Stimulated activated CD4-positive, alpha-beta T cell treated with anti-CD3 and anti-CD28 coated beads, Interleukin-2, amount 100 ng/mL, for 24 hours (primary cell): ENCODE measurements around the gene CAMK2A.

Source experiments
- DNase-seq, 2 donors: peaks; one replicate each; pipeline ENCODE4 v3.0.0-alpha.2; 2020

The CAMK2A gene

DNA sequence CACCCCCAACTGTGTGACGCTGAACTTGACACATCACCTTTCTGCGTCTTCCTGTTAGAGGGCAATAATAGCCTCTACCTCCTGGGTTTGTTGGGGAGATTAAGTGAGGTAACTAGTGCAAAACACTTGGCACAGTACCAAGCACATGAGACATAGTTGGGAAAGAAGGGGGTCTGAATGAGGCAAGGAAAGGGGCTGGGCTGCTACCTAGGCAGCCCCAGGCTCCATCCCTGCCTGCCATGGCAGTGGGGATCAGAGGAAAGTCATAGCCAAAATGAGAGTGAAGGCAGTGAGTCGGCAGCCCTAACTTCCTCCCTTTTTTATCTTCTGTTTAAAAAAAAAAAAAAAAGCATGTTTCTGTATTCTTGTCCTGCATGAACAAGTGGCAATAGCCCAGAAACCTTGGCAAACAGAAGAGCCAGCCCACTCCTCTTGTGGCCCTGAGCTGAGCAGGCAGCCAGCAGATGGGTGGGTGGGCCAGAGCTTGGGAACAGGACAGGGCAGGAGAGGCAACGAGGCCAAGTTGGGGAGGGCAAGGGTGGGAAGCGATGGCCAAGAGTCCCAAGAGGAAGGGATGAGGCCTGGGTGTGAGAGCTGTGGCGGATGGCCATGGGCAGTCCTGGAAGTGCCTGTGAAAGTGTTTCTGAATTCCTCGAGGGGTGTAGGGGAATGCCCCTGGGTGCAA lies 11.4 kb downstream of the CAMK2A start:
- no peak for DNase-seq

DNA sequence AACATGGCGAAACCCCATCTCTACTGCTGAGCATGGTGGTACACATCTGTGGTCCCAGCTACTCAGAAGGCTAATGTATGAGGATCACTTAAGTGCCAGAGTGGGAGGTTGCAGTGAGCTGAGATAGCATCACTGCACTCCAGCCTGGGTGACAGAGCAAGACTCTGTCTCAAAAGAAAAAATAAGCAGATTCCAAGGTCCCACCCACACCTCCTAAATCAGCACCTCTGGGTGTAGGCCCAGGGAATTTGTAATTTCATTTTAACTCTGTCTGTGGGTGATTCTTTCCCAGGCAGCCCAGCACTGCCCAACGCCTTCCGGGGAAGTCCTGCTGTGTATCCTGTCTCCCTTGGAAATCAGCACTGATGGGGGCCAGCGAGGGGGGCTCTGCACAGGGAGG lies 12.5 kb downstream of the CAMK2A start:
- DNase-seq, result no peak

DNA sequence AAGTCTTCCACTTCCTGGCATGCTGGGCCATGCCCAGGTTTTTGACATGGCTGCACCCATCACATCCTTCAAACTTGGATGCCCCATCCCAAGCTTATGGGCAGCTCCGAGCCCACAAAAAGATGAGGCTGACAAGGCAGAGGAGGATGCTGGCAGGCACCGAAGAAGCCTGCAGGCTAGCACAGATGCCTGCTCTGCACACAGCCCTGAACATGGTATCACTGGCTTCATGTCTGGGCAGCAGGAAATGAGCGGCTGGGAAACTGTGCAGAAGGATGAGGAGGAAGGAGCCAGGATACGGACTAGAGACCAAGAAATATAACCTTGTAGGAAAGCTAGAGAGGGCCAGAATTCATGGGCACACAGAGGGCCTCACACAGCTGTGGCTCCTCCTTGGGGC lies 14.8 kb downstream of the CAMK2A start:
- DNase-seq, result no peak

DNA sequence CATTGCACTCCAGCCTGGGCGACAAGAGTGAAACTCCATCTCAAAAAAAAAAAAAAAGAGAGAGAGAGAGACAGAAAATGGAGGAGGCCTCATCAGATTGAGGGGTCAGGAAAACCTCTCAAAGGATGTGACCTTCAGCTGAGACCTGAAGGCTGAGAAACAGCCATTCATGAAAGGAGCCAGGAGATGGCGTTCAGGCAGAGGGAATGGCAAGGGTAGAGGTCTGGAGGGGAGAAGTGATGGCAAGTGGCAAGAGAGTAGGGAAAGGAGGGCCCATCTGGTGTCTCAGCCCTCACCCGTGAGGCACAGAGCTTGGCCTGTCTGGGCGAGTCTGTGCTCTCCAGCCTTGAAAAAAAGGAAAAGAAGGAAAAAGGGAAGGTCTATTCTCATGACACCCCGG lies 17.0 kb downstream of the CAMK2A start:
- no peak for DNase-seq

DNA sequence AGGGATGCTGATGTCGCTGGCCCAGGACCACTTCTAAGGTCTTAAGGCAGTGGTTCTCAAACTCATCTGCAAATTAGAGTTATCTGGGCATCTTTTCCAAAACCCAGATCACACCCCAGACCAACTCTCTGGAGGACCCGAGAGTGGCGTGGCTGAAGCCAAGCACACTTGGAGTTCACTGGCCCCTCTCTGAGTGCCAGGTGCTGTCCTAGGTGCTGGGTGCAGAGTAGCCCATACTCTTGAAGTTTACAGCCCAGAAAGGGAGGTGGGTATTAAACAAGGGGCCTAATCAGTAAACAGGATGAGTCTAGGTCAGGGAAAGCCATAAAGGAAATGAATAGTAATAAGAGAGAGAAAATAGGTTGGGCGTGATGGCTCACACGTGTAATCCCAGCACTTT lies 17.6 kb downstream of the CAMK2A start:
- no peak for DNase-seq

DNA sequence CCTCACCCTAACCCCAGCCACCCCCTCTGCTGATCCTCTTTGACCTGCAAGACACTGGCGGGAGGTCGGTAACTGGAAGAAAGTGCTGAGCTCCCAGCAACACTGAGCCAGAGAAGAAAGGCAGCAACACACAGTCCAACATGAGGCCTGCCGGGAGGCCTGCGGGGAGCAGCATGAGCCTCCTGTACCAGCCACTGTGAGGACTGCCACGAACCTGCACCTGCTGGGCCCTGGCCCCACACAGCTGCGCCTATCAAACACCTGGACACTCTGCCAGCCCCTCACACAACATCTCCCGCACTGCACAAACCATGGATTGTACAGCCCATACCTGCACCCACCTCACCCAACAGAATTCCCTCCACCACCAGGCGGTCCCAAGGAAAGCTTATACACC lies 18.3 kb downstream of the CAMK2A start:
- no peak for DNase-seq

DNA sequence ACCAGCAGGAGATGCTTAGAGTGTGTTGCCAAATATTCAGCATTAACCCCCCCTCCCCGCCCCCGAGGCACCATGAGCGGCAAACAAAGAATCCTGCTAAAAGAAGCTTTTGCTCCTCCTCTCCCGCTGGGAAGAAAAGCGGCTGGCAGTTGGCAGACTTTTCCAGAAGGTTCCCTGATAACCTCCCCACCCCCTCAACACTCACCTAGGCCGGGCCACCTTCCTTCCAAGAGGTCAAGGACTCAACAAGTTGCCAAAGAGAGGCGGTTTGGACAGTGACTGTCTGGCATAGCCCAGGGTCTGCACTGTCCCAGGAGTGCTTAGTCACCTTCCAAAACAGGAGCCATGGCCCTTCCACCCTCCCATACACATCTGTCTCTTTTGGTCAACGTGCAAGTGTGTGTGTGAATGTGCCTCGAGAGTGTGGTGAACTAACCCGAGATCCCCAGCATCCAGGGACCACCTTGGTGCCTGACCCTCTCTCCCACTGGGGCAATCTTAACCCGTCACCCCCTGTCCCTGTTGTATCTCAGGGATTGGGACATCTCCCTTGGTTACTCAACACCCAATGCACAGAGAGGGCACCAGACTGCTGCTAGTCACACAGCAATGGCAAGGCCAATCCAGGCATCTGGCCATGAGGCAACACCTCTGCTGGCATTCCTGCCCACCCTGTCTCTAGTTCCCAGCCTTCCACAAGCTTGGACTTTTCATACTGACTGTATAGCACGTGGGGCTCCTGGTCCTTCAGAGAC lies 18.9 kb downstream of the CAMK2A start:
- no peak for DNase-seq

DNA sequence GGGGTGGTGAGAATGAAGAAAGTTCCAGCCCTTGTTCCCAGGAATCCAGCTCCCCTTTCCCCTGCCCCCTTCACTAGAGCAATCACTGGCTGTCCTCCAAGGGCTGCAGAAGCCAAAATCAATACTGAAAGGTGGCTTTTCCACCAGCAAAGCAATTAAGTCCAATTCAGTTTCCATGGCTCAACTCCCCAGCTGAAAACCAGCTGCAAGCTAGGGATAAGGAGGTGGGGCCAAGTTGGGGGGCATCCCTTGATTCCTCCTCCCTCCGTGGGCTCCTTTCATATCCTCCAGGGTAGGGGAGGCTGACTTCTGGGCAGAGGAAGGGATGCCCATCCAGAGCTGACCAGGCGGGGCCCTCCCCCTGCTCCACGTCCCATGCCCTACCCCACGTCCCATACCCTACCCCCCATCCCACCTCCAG lies 22.7 kb downstream of the CAMK2A start:
- no peak for DNase-seq

DNA sequence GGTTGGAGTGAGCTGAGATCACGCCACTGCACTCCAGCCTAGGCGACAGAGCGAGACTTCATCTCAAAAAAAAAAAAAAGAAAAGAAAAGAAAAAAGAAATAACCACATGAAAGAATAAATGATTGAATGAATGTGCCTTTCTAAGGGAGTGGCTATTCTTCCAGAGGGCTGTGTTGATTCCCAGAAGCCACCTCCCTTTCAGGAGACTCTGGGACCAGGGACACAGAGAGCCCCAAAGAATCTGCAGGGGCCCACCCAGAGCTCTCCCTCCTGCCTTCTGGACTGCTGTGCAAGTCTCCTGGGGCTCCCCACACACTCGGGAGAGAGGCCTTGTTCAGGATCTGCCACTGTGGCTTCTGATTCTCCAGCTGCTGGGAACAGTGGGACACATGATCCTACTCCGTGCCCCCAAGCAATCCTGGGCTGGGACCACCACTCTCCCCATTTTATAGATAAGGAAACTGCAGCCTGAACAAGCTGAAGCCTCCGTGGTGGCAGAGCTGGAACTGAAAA lies 23.6 kb downstream of the CAMK2A start:
- no peak for DNase-seq

DNA sequence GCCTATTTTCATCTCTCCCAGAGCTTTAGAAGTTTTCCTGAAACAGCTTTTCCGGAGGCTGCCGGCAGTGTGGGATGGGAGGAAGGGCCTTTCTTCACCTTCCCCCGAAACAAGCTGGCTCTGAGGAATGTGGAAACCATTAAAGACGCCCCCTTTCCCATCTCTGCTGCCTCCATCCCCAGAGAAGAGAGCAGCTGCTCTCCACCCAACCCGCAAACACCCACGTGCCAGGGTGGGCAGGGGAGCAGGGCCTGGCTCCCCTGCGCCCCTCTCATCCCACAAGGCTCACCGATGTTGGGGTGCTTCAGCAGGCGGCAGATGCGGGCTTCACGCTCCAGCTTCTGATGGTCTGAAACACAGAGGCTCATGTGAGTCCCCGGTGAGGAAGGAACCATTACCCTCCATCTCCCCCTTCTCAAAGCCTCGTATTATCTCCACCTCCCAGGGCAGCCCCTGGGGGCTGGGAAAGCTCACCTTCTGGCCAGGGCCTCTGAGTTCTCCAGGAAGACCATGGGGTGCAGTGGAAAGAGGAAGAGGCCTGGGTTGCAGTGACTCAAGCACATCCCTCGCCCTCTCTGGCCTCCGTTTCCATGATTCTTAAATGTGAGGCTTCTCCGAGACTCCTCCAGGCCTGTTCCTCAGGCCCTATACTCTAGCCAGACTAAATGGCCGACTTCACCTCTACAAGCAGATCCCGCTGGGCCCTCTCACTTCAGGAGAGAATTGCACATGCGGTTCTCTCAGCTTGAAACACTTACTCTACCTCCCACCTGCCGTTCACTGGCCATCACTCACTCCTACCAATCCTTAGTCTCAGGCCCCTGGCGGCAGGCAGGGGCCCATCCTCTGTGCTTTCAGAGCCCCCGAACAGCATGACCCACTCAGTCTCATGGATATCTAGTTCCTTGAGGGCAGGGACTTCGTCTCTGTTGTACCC lies 24.6 kb downstream of the CAMK2A start:
- DNase-seq, result no peak

DNA sequence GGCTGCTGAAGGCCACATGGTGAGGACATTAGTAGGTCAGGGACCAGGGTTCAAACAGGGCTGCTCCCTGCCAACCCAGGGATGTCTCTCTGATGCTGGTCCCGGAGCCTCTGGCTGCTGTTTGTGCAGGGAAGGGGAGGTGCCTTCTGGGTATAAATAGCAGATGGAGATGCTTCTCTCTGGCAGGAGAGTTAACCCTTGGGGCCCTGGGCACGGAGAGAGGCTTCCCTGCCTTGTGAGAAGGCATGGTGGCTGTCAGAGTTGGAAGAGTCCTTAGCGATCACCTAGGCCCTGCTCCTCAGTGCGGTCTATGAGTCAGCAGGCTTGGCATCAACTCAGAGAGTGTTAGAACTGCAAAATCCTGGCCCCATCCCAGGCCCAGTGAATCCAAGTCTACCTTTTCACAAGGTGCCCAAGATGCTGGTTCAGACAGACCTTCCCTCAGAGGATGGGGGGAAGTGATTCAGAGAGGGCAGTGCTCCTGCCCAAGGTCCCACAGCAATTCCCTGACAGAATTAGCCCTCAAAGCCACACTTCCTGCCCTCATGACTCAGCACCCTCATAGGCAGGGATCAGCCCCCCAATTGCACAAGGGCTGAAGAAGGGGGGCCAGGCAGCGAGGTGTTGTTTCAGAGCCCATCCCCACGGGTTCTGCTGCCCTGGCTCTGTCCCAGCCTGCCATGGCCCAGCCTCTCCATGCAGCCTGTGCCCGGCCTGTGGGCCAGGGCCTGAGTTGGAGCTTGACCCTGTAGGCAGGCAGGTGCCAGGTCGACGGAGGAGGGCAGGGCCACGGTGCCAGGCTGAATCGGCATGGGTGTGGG lies 25.6 kb downstream of the CAMK2A start:
- no peak for DNase-seq

DNA sequence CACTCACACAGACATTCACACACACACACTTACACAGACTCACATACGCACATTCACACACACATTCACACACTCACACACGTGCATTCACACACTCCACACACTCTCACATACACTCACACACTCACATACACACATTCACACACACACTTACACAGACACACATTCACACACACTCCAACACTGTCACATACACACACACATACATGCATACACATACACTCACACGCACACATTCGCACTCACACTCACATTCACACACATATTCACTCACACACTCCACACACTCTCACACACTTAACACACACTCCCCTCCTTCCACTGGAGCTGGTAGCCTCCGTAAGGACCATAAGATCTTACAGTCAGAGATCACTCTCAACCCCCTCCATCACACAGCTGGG lies 26.2 kb downstream of the CAMK2A start:
- no peak for DNase-seq

DNA sequence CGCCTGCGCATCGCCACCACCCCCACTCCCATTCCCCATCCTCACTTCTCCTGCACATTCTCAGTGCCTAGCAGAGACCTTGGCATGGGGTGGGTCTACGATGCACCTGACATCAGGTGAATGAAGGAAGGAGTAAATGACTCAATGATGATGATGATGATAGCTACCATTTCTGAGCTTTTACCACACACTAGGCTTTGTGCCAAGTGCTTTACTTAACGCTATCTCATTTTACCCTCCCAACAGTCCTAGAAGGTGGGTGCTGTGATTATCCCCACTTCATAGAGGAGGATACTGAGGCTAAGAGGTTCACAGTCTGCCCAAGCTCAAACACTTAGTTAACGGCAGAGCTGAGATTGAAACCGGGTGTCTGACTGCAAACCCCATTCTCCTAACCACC lies 27.1 kb downstream of the CAMK2A start:
- DNase-seq, result no peak

DNA sequence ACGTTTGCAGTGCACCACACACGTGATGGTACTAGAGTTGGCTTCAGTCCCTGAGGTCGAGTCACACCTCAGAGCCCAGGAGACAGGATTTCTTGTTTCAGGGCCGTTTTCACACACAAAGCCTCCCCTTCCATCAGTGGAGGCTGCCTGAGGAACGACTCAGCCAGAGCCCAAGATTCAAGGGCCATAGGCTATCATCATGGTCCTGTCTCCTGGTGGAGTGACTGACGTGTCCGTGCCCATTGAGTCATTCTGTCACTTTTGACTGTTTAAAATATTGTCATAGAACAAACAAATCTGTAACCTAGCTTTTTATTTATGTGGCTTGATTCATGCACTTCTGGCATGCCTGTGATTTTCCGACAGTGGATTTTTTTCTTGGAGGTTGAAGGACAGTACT lies 28.3 kb downstream of the CAMK2A start:
- DNase-seq, result no peak

DNA sequence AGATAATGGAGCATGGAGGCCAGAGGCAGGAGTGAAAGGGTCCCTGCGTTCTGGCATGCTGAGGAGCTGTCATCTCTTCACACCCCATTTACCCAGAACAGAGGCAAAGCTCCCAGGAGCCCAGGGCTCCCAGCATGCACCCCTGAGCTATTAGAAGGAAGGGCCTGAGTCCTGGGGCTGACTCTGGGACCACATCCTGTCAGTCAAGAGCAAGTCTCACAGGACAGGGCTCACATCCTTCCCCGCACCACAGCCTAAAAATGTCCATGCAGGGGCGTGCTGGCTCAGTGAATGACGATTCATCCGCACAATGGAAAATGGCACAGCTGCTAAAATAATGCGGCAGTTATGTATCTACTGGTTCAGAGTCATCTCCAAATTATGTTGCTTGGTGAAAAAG lies 31.4 kb downstream of the CAMK2A start:
- no peak for DNase-seq

DNA sequence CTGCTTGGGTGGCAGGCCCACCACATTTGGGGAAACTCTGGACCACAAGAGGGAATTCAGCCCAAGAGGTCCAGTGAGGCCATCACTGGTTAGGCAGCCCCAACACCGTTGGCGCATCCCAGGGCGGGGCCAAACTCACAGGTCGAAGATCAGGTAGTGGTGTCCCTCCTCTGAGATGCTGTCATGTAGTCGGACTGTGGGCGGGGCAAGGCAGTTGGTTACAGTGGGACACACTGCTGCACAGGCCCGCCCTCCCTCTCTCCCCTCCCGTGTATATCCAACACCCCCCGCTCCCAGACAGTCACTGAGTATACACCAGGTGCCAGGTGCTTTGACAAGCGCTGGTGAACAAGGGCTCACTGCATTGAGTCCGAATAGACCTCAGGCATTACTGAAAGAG lies 32.1 kb downstream of the CAMK2A start:
- no peak for DNase-seq

DNA sequence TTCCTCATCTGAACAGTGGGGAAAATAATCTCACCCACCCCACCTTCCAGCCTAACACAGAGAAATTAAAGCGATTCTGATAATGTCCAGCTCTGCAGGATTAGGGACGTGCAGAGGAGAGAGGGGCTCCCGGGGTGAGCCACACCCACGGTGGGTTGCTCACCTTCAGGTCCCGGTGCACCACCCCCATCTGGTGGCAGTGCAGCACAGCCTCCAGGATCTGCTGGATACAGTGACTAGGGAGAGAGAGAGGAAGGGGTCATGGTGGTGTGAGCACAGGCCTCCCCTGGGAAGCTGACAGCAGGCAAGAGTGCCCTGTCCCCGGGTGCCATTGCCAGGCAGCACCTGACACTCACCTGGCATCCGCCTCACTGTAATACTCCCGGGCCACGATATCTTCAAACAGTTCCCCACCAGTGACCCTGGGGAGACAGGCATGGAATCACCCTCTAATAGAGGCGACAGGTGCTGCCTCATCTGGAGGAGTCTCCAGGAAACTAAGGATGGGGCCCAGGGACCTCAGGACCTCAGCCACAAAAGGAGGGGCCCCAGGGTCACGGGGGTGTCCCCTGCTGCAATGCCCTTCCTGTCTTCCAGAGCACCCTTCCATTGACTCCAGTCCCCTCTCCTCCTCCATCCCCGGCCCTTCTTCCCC lies 33.0 kb downstream of the CAMK2A start:
- no peak for DNase-seq

DNA sequence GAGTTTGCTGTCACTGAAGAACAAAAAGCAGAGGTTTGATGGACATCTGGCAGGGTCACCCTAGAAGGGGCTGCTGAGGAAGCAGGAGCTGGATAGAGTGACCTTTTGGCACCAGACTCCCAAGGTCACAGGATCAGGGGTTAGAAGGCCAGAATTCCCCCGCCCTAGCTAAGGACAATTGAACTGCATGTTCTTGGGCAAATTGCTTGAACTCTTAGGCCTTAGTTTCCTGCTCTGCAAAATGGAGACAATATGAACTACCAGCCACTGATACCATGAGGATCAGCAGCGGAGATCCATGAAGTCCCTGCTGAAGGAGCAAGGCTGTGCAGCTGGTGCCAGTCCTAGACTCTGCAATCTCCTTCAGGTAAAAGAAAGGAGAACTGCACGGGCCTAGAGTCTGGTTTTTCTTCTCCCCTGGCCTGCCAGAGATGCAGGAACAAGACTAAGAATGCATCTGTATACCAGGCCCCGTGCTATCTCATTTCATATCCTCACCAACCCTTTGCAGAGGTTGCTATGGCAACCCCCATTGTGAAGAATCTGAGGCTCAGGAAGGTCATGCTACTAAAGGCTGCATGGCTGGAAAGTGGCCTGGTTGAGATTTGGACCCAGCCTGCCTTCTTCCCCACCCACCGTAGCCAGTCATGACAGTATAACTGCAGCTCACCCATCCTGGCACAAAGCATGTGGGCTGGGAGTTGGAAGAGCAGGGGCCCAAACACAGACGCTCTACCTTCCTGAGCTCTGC lies 33.7 kb downstream of the CAMK2A start:
- DNase-seq, result no peak

DNA sequence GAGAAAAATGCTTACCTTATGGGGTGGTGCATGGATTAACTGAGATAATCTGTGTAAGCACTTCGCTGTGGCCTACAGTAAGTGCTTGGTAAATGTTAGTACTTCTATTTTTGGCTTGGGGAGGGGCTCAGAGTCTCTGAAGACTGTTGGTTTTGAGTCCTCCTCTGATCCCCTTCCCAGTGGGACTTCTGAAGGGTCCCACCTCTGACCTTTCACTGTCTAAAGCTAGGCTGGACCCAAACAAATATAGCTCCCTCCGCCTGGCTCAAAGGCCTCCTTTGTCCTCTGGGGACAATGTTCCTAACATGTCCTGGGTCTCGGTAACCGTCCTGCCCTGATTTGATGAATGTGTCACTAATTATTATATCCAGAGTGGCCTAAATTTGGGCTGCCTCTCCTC lies 34.8 kb downstream of the CAMK2A start:
- no peak for DNase-seq

DNA sequence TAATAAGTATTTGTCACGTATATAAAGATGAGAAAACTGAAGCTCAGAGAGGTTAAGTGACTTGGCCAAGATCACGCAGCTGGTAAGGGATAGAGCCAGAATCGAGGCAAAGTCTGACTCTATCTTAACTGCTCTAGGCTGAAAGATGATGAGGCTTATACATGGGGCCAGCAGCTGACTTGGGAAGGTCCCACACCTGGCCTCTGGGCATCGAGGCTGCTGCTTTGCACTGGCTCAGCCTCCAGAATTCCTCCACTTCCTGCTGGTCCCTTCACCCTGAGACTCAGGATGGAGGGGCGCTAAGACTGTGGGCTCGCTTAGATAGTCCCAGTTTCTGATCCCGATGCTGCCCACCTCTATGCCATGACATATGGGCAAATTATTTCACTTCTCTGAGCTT lies 35.2 kb downstream of the CAMK2A start:
- no peak for DNase-seq
